RWPE1 (cell line): ENCODE results near the gene GBGT1.

ENCODE experiments used
- CTCF ChIA-PET: fragments of 350-600 bp; sonication (Branson Sonifier 250); formaldehyde crosslinking; extraction: SDS; loops from one replicate; lab custom pipeline; 2021; lab: Yijun Ruan, JAX
- POLR2A ChIA-PET: fragments of 400-600 bp; formaldehyde crosslinking; extraction: SDS; loops from one replicate; lab custom pipeline; 2020; ENCODE audit warnings: antibody characterized with exemption; ENCODE audit not compliant: low non-redundant PET; lab: Yijun Ruan, JAX
- DNase-seq: peaks from one replicate; pipeline ENCODE4 v3.0.0; 2012; ENCODE audit warnings: low spot score
- H3K27ac ChIP-seq: fragments of 450-650 bp; 2 replicates; pipeline ENCODE4 v1.5.1; 2017
- TF ChIP-seq, protein P1 (sequence below): fragments of 450-650 bp; conservative IDR thresholded peaks from 2 replicates; pipeline ENCODE4 v1.5.1; 2017; ENCODE audit warnings: low read depth, mild to moderate bottlenecking

The GBGT1 gene

DNA sequence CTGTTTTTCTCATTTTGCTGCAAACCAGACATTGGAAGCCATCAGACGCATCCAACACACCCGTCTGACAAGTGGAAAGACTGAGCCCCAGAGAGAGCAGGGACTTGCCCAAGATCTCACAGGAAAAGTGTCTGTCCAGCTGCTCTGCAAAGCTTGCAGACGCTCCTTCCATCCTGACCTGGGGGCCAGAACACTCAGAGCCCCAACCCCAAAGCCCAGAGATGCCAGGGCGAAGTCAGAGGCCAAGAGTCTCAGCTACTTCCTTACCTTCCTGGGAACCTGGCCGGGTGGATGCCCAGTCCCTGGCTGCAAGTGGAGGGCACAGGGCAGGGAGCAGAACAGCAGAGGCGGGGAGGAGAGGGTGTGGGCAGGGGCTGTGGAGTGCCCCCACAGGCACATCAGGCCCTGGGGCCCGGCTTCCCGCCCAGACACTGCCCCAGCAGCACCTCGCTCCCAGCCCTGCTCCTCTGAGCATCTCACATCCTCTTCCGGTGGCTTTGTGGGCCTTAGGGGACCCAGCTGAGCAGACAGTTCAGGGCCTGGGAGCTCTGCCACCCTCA lies 32.9 kb downstream of the GBGT1 start:
- no peak for DNase-seq
- CTCF ChIA-PET = interaction anchor here (0.5 to 1.0 kb wide), 2 partner anchors 14 to 1197 kb away, joined by 3 to 5 read pairs; no protein-coding TSS in a partner anchor
- no peak overlapping the region; the same call in 1 of the 2 replicates for H3K27ac ChIP-seq
- TF ChIP-seq, protein P1, sequence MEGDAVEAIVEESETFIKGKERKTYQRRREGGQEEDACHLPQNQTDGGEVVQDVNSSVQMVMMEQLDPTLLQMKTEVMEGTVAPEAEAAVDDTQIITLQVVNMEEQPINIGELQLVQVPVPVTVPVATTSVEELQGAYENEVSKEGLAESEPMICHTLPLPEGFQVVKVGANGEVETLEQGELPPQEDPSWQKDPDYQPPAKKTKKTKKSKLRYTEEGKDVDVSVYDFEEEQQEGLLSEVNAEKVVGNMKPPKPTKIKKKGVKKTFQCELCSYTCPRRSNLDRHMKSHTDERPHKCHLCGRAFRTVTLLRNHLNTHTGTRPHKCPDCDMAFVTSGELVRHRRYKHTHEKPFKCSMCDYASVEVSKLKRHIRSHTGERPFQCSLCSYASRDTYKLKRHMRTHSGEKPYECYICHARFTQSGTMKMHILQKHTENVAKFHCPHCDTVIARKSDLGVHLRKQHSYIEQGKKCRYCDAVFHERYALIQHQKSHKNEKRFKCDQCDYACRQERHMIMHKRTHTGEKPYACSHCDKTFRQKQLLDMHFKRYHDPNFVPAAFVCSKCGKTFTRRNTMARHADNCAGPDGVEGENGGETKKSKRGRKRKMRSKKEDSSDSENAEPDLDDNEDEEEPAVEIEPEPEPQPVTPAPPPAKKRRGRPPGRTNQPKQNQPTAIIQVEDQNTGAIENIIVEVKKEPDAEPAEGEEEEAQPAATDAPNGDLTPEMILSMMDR = no peak
- POLR2A ChIA-PET = interaction anchor here (0.6 kb wide), 1 partner anchor 90 kb away, joined by 4 read pairs; no protein-coding TSS in a partner anchor

DNA sequence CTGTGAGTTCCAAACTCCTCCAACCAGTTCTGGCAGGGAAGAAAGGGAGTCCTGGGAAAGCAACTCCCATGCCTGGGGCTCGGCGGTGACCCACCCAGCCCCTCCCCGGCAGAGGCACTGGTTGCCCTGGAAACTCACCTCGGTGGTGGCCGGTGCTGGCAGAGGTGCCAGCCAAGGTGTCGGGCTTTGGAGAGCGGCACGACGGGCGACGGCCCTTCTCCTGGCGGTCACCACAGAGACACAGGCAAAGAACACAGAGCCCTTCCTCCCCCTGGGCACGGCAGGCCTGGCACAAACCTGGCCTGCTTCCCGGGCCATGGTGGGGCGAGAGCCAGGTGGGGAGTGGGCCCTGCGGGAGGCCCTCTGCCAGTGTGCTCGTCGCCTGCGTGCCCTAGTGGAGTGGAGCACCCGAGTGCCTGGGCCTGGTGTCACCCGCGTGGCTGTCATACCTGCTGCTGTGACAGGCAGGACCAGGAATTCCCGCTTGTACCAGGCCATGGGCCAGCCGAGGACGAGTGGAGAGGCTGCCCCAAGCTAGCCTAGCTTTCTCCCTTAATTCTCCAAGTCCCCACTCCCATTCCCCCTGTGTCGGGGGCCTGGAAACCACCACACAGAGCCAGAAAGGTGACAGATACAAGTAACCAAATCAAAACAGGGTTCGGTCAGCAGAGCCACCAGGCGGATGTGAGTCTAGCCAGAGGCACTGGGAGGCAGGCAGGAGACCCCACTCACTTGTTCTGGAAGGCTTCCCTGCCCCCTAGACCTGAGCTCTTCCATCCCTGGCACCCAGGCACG lies 34.5 kb downstream of the GBGT1 start:
- ChIA-PET POLR2A (no interaction called here), CTCF (interaction anchor here (0.6 to 6.0 kb wide), 4 partner anchors 8 to 111 kb away, joined by 3 to 47 read pairs (median 4); no protein-coding TSS in a partner anchor)
- H3K27ac ChIP-seq = peak overlapping the region; percentile 17; the same call in 1 of the 2 replicates
- TF ChIP-seq, protein P1 = no peak
- DNase-seq = no peak

DNA sequence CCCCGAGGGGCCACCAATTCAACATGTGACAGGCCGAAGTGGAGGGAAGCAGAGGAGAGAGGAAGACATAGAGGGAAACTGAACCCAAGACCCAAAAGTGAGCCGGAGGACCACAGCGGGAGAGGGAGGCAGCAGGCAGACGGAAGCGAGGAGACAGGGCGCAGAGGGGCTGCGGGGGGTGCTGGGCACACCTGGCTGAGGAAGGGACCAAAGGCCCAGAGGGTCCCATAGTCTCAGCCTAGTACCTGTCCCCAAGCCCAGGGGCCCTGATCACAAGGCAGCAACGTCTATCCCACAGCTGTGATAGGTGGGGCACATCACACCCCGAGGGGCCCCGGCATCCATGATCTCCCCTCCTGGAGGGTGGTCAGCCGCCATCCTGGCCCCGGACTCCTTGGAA lies 35.6 kb downstream of the GBGT1 start:
- TF ChIP-seq, protein P1 = no peak
- H3K27ac ChIP-seq = no peak overlapping the region

DNA sequence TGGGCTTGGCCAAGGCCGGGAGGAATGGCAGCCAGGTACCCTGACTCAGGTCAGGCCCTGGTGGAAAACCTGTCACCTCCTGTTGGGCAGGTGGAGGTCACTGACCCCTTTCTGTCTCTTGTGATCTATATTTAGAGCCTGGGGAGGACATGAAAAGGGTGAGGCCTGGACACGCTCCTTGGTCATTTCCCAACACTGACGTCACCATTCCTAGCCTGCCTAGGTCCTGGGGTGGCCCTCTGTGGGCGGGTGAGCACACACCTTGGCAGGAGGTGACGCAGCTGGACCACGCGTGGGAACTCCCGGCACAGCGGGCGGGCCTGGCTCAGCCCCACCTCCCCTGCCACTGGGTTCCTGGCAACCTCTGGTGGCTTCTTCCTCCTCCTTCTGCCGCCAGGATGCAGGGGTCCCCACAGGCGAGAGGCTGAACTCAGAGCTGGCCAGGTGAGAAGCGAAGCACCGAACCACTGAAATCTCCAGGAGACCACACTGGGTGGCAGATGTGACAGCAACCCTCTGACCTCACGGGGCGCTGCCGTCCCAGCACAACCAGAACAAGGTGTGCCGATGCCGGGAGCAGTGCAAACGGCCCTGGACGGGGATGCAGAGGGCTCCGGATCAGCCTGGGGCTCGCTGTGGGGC lies 36.3 kb downstream of the GBGT1 start:
- CTCF ChIA-PET = interaction anchor here (1.0 to 6.0 kb wide), 3 partner anchors 10 to 20 kb away, joined by 3 to 47 read pairs (median 10); no protein-coding TSS in a partner anchor
- POLR2A ChIA-PET = no interaction called here

More for the DNA sequence above, 35.6 kb downstream of the GBGT1 start:
- ChIA-PET CTCF (interaction anchor here (0.7 to 6.0 kb wide), 3 partner anchors 11 to 25 kb away, joined by 3 to 47 read pairs (median 3); no protein-coding TSS in a partner anchor), POLR2A (no interaction called here)
- no peak for DNase-seq

DNA sequence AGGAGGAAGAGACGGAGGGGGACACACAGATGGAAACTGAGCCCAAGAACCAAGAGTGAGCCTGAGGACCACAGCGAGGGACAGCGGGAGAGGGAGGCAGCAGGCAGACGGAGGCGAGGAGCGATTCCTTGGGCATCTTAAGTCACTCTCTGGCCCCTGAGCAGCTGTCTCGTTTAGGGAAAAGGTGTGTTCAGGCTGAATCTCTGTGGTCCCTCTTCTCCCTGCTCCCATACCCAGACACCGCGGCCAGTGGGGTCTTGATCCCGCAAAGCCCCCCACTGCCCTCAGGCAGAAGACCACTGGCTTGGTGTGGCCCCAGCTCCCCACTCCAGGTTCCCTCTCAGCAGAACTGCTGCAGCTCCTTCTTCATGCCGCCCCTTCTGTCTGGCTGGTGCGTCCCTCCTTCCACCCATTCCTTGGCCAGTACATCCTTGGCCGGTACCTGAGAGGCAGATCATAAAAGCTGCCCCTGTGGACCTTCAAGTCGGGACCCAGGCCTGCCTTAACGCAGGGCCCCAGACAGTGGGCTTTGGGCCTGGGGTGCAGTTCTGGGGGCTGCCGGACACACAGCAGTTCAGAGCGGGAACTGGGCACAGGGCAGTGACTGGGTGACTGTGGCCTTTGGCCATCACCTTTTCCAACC lies 36.9 kb downstream of the GBGT1 start:
- DNase-seq = no peak
- TF ChIP-seq, protein P1 = no peak
- H3K27ac ChIP-seq = peak overlapping the region; percentile 44
- ChIA-PET CTCF (interaction anchor here (1.0 to 6.0 kb wide), 3 partner anchors 10 to 21 kb away, joined by 3 to 47 read pairs (median 10); no protein-coding TSS in a partner anchor), POLR2A (no interaction called here)

More for the DNA sequence above, 36.3 kb downstream of the GBGT1 start:
- H3K27ac ChIP-seq = peak overlapping the region; percentile 44
- TF ChIP-seq, protein P1 = no peak; the same call in 1 of the 2 replicates
- peak; percentile 97 for DNase-seq
